Placental epithelial cell (primary cell): Measurements from ENCODE around the gene CACNA1F. TPM values are rescaled to one million over a fixed set of nuclear protein-coding genes. Genes with fewer than 3 reads are reported as not detected.

Experiments used
- total RNA-seq: library from RNA; depleted of rRNA; stranded (reverse); fragments of >200 nt; gene quantifications from 2 replicates; pipeline ENCODE4 v1.2.3, GENCODE V29; 2012

Gene CACNA1F
- not detected in 2 replicates for total RNA-seq

DNA sequence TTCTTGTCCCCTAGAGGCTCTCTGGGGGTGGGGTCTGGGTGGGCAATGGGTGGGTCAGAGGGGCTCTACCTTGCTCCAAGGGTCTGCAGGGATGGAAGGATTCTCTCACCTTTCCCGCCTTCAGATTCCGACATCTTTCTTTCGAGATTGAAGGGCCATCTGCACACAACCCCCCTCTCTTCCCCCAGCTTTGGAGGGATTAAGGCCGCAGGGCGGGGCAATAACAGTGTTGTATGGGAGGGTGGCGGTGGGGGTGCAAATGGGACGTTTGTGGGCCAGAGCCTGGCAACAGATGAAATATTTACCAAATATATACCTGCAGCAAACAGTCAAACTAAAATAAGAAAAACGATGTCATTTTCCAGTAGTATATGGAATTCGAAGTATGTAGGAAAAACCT is at the start of gene CACNA1F:
TSS of gene CACNA1F (minus strand) at position 165 of the 400 bp plus-strand sequence. CDS start at position 134, 31 bp downstream.

DNA sequence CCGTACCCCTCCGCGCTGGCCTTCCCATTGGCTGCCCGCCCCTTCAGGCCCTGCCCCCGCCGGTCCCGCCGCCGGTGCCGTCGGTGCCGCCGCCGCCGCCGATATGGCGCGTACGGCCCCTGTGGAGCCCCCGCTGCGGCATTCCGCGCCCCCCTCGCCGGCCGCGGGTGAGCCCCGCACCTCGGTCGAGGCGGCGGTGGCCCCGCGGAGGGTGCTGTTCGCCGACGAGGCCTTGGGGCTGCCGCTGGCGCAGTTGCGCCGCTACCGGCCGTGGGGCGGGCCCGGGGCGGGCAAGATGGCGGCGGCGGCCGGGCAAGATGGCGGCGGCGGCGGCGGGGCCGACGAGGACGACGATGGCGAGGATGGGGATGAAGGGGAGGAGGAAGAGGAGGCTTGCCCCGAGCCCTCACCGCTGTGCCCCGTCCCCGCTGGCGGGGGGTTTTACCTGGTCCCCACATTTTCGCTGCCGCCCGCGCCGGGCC is 36.7 kb upstream of the CACNA1F start, which contains the start of gene PPP1R3F:
TSS of gene PPP1R3F (plus strand) at position 27 of the 482 bp plus-strand sequence. CDS start at position 104, 77 bp downstream.

DNA sequence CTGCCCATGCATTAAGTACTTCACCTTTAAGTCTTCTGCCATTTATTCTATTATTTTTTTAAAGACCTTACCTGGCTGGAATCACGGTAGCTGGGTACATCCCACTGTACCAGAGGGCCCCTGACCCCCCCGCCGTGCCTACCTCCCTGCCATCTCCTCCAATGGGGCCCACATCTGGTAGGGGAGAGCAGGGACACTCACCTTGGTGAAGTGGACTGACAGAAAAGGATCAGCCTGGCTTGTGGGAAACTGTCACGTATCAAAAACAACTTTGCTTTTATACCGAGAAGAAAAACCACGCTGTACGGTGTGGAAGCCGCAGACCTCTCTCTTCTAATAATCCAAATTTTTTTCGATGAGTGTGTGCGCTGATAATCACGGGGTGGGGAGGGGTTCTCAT is 31.3 kb upstream of the CACNA1F start, which contains the start of gene FOXP3:
TSS of gene FOXP3 (minus strand) at position 251 of the 400 bp plus-strand sequence. CDS start 6,205 bp downstream, outside the sequence.

DNA sequence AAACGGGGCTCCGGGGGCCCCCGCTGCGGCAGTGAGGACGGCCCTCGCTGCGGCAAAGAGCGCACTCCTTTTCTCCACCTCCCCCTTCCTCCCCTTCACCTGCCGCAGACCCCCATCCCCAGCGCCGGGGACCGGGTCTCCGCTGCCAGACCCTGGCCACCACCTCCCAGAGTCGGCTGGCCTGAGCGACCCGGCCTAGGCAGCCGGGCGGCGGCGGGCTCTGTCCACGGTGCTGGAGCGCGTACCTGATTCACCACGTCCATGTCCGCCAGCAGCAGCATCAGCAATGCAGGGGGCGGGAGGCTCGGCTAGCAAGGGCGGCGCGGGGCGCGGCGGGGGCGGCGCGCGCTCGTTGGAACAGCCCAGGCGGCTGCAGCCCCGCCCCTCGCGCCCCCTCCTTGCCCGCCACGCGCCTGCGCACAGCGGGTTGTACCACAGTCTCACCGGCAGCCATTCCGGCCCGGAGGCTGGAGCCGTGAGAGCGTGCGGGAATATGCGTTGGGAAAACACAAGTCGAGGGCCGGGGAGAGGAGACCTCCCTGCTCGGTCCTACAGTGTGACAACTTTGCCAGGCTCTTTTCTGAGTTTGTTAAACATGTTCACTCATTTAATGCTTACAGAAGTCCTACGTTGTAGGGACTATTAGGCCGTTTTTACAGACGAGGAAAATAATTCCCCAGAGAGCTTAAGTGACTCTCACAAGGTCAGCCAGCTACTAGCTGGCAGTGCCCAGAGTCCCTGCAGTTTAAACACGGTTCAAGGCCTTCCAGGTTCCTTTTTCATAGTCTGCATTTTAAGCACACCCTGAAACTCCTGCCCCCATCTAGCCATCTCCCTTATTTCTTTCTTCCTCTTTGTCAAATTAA is 33.0 kb downstream of the CACNA1F start, which contains the start of gene SYP:
TSS of gene SYP (minus strand) at position 288 of the 866 bp plus-strand sequence. CDS start at position 281, 7 bp downstream.

DNA sequence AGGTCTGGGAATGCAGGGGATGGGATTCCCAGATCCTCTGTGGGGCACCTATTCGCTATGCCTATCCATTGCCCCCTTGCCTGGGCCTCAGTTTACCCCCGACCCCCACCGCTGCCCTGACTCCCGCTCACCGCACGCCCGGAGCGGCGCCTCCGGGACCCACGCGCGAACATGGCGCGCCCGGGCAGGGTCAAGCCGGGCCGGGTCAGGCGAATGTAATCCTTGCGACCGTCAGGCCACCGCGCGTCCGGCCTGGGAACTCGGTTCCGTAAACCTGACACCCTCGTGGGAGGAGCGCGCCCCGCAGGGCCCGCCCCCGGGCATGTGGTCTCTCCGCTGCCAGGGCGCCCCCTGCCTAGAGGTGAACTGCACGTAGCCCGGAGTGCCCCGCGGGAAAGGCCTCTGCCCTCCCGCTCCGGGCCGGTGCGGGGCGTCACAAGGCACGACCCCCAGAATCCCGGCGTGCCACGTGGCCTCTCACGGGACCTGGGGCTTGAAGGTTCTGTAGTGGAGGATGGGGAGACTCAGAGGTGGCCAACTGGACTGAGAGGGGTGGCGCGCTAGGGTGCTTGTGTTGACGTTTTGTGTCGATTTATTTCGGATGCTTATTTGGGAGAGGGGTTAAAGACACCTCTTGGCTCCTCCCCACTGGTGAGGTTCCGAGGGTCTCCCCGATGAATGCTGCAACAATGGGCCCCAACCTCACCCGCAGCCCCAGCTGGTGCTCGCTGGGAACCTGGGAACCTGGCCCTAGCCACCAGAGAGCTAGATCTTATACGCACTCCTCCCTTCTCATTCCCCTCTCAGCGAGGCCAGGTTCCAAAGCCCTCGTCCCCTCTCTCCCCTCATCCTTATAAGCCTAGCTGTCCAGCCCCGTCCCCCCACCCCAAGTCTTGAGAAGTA is 46.8 kb downstream of the CACNA1F start, which contains the start of gene PRICKLE3:
TSS of gene PRICKLE3 (minus strand) at position 249 of the 903 bp plus-strand sequence. CDS start at position 173, 76 bp downstream.

DNA sequence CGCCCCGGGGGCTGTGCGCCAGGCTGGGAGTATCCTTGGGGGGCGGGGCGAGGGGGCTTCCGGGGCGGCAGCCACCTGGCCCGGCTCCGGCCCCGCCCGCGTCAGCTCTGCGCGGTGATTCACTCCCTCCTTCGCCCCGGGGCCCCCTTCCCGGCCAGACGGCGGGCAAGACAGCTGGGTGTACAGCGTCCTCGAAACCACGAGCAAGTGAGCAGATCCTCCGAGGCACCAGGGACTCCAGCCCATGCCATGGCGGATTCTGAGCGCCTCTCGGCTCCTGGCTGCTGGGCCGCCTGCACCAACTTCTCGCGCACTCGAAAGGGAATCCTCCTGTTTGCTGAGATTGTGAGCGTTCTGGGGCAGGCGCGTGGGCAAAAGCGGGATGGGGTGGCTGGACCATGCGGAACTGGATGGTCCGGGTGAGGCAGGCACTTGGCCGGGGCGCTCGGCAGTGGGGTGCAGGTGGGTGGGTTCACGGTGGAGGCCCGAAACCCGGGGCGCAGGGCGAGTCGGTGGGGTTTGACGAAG is 61.3 kb downstream of the CACNA1F start, which contains the start of gene PLP2:
TSS of gene PLP2 (plus strand) at position 147 of the 528 bp plus-strand sequence. CDS start at position 250, 103 bp downstream.

DNA sequence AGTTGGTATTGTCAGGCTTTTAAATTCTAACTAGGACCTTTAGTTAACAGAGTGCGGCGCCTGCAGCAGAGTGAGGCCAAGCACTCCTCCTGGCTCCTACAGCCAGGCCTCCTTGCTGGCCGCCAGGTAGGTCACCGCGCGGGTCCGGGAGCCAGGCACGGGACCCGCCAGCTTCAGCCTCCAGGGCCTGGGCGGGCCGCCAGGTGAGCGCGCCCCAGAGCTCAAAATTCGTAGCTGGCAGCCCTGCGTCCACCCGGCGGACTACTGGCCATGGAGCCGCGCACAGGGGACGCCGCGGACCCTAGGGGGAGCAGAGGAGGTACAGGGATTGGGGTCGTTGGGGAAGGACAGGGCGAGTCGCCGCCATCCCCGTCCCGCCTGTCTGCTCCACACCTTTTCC is 70.5 kb downstream of the CACNA1F start, which contains the start of gene MAGIX:
TSS of gene MAGIX (plus strand) at position 139 of the 400 bp plus-strand sequence. CDS start at position 271, 132 bp downstream.

Other genes with a start within 250 kb of the CACNA1F start
- gene GRIPAP1, start 231.1 kb downstream of the CACNA1F start, total RNA-seq = 13.3 and 15.3 TPM in 2 replicates
- gene TFE3, start 190.0 kb downstream of the CACNA1F start, total RNA-seq = 55.4 and 62.0 TPM in 2 replicates
- gene CCDC120, start 174.3 kb downstream of the CACNA1F start, total RNA-seq = 8.2 and 9.3 TPM in 2 replicates
- 19.0 and 19.2 TPM in 2 replicates for gene PRAF2, start 159.3 kb downstream of the CACNA1F start, total RNA-seq
- gene WDR45, start 153.5 kb downstream of the CACNA1F start, total RNA-seq = 56.1 and 61.8 TPM in 2 replicates
- gene GPKOW, start 109.6 kb downstream of the CACNA1F start, total RNA-seq = 13.3 and 13.9 TPM in 2 replicates
- gene MAGIX, start 70.6 kb downstream of the CACNA1F start, total RNA-seq = 16.3 and 21.6 TPM in 2 replicates
- 35.3 and 60.5 TPM in 2 replicates for gene PLP2, start 61.4 kb downstream of the CACNA1F start, total RNA-seq
- 11.4 and 14.3 TPM in 2 replicates for gene PRICKLE3, start 47.0 kb downstream of the CACNA1F start, total RNA-seq
- gene SYP, start 33.1 kb downstream of the CACNA1F start, total RNA-seq = under 0.01 TPM in 1 of 2 replicates, not detected in the other
- gene CCDC22, start 2.1 kb upstream of the CACNA1F start, total RNA-seq = 10.6 and 19.6 TPM in 2 replicates
- 0.54 TPM in 1 of 2 replicates, not detected in the other for gene FOXP3, start 31.4 kb upstream of the CACNA1F start, total RNA-seq
- gene PPP1R3F, start 36.5 kb upstream of the CACNA1F start, total RNA-seq = 6.3 and 12.6 TPM in 2 replicates
- gene GAGE10, start 70.3 kb upstream of the CACNA1F start, total RNA-seq = not detected in 2 replicates
- gene GAGE12J, start 88.7 kb upstream of the CACNA1F start, total RNA-seq = not detected in 2 replicates
- gene GAGE13, start 98.2 kb upstream of the CACNA1F start, total RNA-seq = not detected in 2 replicates